Measurements from ENCODE around the gene PPP1R17.

PPP1R17 gene

DNA sequence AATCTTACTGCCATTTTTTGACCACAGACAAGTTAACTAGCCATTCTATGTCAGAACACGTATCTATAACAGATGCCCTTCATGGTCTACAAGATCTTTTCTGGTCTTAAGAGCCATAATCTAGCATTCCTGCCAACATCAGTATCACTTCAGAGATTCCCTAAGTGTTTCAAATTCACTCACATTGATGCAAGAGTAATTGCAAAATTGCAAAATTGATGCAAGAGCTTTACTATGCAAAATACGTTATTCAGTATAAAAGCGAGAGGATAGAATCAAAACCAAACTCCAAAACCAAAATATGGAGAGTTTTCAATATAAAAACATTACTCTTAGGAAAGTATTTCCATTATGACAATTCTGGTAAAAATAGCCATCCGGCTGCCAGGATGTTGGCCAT lies 38.1 kb upstream of the PPP1R17 start:
- H3K4me3 ChIP-seq (ENCODE audit: low read depth, low read length) = no peak overlapping the region
- no peak for DNase-seq (ENCODE audit: low read depth, low spot score)
- in situ Hi-C loops (cut with HindIII; ENCODE audit: low sequenced_read_pairs) = no loop called here
- TF ChIP-seq, protein P1, sequence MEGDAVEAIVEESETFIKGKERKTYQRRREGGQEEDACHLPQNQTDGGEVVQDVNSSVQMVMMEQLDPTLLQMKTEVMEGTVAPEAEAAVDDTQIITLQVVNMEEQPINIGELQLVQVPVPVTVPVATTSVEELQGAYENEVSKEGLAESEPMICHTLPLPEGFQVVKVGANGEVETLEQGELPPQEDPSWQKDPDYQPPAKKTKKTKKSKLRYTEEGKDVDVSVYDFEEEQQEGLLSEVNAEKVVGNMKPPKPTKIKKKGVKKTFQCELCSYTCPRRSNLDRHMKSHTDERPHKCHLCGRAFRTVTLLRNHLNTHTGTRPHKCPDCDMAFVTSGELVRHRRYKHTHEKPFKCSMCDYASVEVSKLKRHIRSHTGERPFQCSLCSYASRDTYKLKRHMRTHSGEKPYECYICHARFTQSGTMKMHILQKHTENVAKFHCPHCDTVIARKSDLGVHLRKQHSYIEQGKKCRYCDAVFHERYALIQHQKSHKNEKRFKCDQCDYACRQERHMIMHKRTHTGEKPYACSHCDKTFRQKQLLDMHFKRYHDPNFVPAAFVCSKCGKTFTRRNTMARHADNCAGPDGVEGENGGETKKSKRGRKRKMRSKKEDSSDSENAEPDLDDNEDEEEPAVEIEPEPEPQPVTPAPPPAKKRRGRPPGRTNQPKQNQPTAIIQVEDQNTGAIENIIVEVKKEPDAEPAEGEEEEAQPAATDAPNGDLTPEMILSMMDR (IDR thresholded peaks at IDR 0.05; ENCODE audit: low read depth, low read length) = no peak

DNA sequence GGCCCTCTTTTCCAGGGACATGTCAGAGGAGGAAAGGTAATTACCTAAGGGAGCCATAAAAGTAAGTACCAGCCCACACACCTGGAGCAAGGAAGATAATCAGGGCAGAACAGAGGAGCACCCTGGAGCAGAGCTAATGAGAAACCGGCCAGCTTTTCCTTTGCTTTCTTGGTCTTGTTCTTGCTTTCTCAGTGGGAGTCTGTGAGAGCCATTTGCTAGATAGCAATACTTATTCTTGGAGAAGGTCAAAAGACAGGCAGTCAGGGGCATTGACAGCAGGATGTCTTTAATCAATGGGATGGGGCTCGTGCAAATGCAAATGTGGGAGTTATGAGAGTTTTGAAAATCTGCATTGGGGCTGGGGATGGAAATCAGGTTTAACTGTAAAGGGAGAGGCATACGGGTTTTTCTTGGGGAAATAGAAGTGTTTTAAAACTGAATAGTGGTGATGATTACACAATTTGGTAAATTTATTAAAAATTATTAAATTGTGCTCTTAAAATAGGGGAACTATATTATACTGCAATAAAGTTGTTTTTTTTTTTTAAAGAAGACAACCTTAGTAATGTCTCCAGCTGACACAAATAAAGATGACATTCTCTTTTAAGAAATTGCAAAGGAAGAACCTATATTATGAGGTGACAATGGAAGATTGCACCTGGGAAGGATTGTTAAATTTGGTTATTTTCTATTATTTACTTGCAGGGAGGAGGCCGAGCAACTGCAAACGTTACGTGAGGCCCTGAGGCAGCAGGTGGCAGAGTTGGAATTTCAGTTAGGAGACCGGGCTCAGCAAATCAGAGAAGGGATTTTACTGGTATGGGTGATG lies 35.6 kb upstream of the PPP1R17 start:
- in situ Hi-C loops (cut with HindIII; ENCODE audit: low sequenced_read_pairs) = no loop called here
- TF ChIP-seq, protein P1 (IDR thresholded peaks at IDR 0.05; ENCODE audit: low read depth, low read length) = no peak
- H3K4me3 ChIP-seq (ENCODE audit: low read depth, low read length) = no peak overlapping the region
- DNase-seq (ENCODE audit: low read depth, low spot score) = no peak

DNA sequence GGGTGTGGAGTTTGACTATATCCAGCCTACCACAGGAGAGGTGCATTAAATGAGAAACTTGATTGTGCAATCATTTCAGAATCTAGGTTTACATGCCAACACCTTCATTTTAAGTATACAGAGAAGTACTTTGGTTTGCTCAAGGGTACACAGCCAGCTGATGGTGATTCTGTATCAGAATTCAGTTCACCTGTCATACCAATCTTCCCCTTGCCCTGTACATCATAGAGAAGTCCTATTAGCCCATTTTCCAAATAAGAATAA lies 35.0 kb upstream of the PPP1R17 start:
- TF ChIP-seq, protein P1 (IDR thresholded peaks at IDR 0.05; ENCODE audit: low read depth, low read length) = no peak
- in situ Hi-C loops (cut with HindIII; ENCODE audit: low sequenced_read_pairs) = no loop called here
- no peak overlapping the region for H3K4me3 ChIP-seq (ENCODE audit: low read depth, low read length)
- DNase-seq (ENCODE audit: low read depth, low spot score) = no peak

DNA sequence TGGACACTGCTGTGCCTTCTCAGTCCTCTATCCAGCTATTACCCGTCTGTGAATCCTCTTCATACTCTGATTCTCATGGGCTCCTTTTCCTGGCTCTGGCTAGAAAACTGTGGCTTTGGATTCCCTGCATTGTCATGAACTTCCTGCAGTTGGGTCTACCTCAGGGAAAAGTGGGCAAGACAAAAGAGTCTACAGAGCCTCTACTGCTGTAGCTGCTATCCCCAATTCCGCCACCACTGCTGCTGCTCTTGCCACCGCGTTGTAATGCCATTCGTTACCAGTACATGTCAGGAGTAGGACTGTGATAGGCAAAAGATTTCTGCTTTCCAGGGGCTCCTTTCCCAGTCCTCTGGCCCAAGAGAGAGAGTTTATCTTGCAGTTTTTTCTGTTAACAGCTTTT lies 23.9 kb upstream of the PPP1R17 start:
- in situ Hi-C loops (cut with HindIII; ENCODE audit: low sequenced_read_pairs) = no loop called here
- DNase-seq (ENCODE audit: low read depth, low spot score) = no peak
- no peak overlapping the region for H3K4me3 ChIP-seq (ENCODE audit: low read depth, low read length)
- TF ChIP-seq, protein P1 (IDR thresholded peaks at IDR 0.05; ENCODE audit: low read depth, low read length) = no peak

DNA sequence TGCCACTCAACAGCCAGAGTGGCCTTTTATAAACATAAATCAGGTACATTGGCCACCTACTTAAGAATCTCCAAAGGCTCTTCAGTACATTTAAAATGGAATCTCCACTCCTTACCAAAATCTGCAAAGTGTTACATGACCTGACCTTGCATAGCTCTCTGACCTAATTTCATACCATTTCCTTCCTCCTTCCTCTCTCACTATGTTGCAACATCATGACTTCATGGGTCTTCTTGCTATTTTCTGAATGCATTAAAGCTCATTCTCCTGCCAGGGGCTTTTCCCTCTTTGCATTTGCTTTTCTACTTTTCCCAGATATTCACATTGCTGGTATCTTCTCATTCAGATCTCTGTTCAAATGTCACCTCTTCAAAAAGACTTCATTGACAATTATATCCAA lies 22.1 kb upstream of the PPP1R17 start:
- in situ Hi-C loops (cut with HindIII; ENCODE audit: low sequenced_read_pairs) = no loop called here
- no peak for DNase-seq (ENCODE audit: low read depth, low spot score)
- TF ChIP-seq, protein P1 (IDR thresholded peaks at IDR 0.05; ENCODE audit: low read depth, low read length) = no peak

DNA sequence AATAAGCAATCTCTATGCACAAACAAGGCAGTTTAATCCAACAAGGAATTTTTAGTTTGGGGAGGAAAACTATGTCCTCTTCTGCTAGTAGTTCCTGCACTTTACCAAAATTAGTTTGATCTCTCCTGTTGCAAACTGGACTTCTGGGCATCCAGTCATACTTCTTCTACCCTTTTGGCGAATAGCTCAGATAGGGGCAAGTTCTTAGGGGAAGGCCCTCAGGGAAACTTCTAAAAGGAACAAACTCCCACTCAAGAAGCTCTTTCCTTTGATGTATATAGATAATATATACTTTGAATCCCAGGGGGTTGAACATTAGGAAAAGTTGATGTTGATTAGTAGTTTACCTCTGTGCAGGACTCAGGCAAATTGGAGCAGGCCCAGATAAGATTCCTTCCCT lies 21.5 kb upstream of the PPP1R17 start:
- in situ Hi-C loops (cut with HindIII; ENCODE audit: low sequenced_read_pairs) = no loop called here
- TF ChIP-seq, protein P1 (IDR thresholded peaks at IDR 0.05; ENCODE audit: low read depth, low read length) = no peak
- H3K4me3 ChIP-seq (ENCODE audit: low read depth, low read length) = no peak overlapping the region
- no peak for DNase-seq (ENCODE audit: low read depth, low spot score)

More for the DNA sequence above, 22.1 kb upstream of the PPP1R17 start:
- H3K4me3 ChIP-seq (ENCODE audit: low read depth, low read length) = no peak overlapping the region

Data from astrocyte of the spinal cord (primary cell).